Peyer's patch (tissue), 4 donors: ENCODE data around the gene XKR8. TPM values are rescaled to one million over a fixed set of nuclear protein-coding genes. Genes with fewer than 3 reads are reported as not detected.
"Not testable (repeated sequence)": the region's sequence is repeated elsewhere in the genome, so short reads cannot be mapped to it uniquely, and the experiment has no call there.

Source experiments
- DNase-seq, 3 donors: peaks; one replicate each; pipeline ENCODE4 v3.0.0-alpha.2; 2017 to 2019
- H3K27ac ChIP-seq, 4 donors: fragments of 200-600 bp; sonication (generic); one replicate each; pipeline ENCODE4 v1.5.1; 2016 to 2019
- H3K27me3 ChIP-seq, 2 donors: fragments of 200-600 bp; sonication (generic); one replicate each; pipeline ENCODE4 v1.5.1; 2019
- H3K36me3 ChIP-seq, 3 donors: fragments of 200-600 bp; sonication (generic); one replicate each; pipeline ENCODE4 v1.5.1; 2016 to 2019
- H3K4me1 ChIP-seq, 4 donors: fragments of 200-600 bp; sonication (generic); one replicate each; pipeline ENCODE4 v1.5.1; 2016 to 2019
- H3K4me3 ChIP-seq, 4 donors: fragments of 200-600 bp; sonication (generic); 1 replicate in 3 of 4; 2 replicates in 1 of 4; pipeline ENCODE4 v1.5.1; 2016 to 2019; ENCODE audit warnings: mild to moderate bottlenecking in 1 of 4
- H3K9me3 ChIP-seq, 4 donors: fragments of 200-600 bp; sonication (generic); one replicate each; pipeline ENCODE4 v1.5.1; 2016 to 2019; ENCODE audit warnings: mild to moderate bottlenecking in 1 of 4
- CTCF ChIP-seq, 6 experiments: fragments of 450-650 bp in 4 of 6; fragments of 200-600 bp in 2 of 6; sonication (generic) in 1 of 6; IDR thresholded peaks; one replicate each; pipeline ENCODE4 v1.5.1; 2017 to 2019; ENCODE audit warnings: antibody characterized with exemption in 6 of 6, mild to moderate bottlenecking in 3 of 6, moderate library complexity in 1 of 6
- POLR2A ChIP-seq, 2 donors: fragments of 450-650 bp; IDR thresholded peaks; one replicate each; pipeline ENCODE4 v1.5.1; 2017; ENCODE audit warnings: antibody characterized with exemption in 2 of 2, mild to moderate bottlenecking in 2 of 2, moderate library complexity in 2 of 2
- total RNA-seq, 4 donors: library from RNA; depleted of rRNA; stranded (reverse); fragments of >200 nt; gene quantifications; one replicate each; pipeline ENCODE4 v1.1.0, GENCODE V29; 2016

The XKR8 gene
- total RNA-seq, 4 donors from 2014 or later: 5.8 to 13.9 (median 11.8) TPM

GRCh38 chr1:27992276-27992675, 32.5 kb downstream of the XKR8 start:
- Histone ChIP-seq H3K27ac (peak overlapping the region in 2 of 4 donors; percentile 4 to 21), H3K27me3 (no peaks in the 10 kb centered on the region), H3K4me1 (no peaks in the 10 kb centered on the region), H3K4me3 (no peak overlapping the region), H3K9me3 (no peaks in the 10 kb centered on the region), H3K36me3 (peaks cover 0 to 92% (median 0%) of the 10 kb centered on the region in 3 donors)
- no peak for TF ChIP-seq CTCF (IDR thresholded peaks at IDR 0.05)
- peak in 2 of 3 donors; percentile 50 to 64 for DNase-seq

- Histone ChIP-seq H3K36me3 (peaks cover 0 to 92% (median 0%) of the 10 kb centered on the region in 3 donors), H3K27ac (no peak overlapping the region)
Measured at GRCh38 chr1:27993241-27993640, 33.5 kb downstream of the XKR8 start.

GRCh38 chr1:27994060-27994459, 34.3 kb downstream of the XKR8 start:
- Histone ChIP-seq H3K4me1 (no peaks in the 10 kb centered on the region), H3K9me3 (no peaks in the 10 kb centered on the region), H3K27me3 (no peaks in the 10 kb centered on the region), H3K4me3 (no peak overlapping the region), H3K36me3 (peaks cover 0 to 92% (median 0%) of the 10 kb centered on the region in 3 donors), H3K27ac (no peak overlapping the region)
- DNase-seq: no peak
- TF ChIP-seq POLR2A (IDR thresholded peaks at IDR 0.05) (no peak), CTCF (IDR thresholded peaks at IDR 0.05) (no peak)

More at GRCh38 chr1:27993241-27993640, 33.5 kb downstream of the XKR8 start:
- TF ChIP-seq POLR2A (IDR thresholded peaks at IDR 0.05) (no peak), CTCF (IDR thresholded peaks at IDR 0.05) (no peak)
- Histone ChIP-seq H3K4me1 (no peaks in the 10 kb centered on the region), H3K9me3 (no peaks in the 10 kb centered on the region), H3K4me3 (no peak overlapping the region), H3K27me3 (no peaks in the 10 kb centered on the region)
- no peak for DNase-seq

GRCh38 chr1:27994526-27994925, 34.8 kb downstream of the XKR8 start:
- not testable (repeated sequence) for H3K9me3 ChIP-seq, DNase-seq, H3K4me3 ChIP-seq, H3K27me3 ChIP-seq, H3K27ac ChIP-seq, H3K4me1 ChIP-seq
- H3K36me3 ChIP-seq: peaks cover 0 to 92% (median 0%) of the 10 kb centered on the region in 3 donors

- H3K36me3 ChIP-seq: peaks cover 0 to 84% (median 0%) of the 10 kb centered on the region in 3 donors
- H3K27me3 ChIP-seq: no peaks in the 10 kb centered on the region
- no peak overlapping the region for H3K4me3 ChIP-seq
- H3K4me1 ChIP-seq: no peaks in the 10 kb centered on the region
- TF ChIP-seq POLR2A (IDR thresholded peaks at IDR 0.05) (no peak), CTCF (IDR thresholded peaks at IDR 0.05) (no peak)
- no peak overlapping the region for H3K27ac ChIP-seq
- H3K9me3 ChIP-seq: no peaks in the 10 kb centered on the region
- no peak for DNase-seq
Measured at GRCh38 chr1:27999055-27999454, 39.3 kb downstream of the XKR8 start.

GRCh38 chr1:28002600-28002999, 42.8 kb downstream of the XKR8 start:
- no peaks in the 10 kb centered on the region for H3K4me1 ChIP-seq
- H3K9me3 ChIP-seq: no peaks in the 10 kb centered on the region
- TF ChIP-seq CTCF (IDR thresholded peaks at IDR 0.05): no peak
- no peak for TF ChIP-seq POLR2A (IDR thresholded peaks at IDR 0.05)
- H3K27ac ChIP-seq: no peak overlapping the region
- peaks cover 0 to 71% (median 0%) of the 10 kb centered on the region in 3 donors for H3K36me3 ChIP-seq
- DNase-seq: no peak
- no peaks in the 10 kb centered on the region for H3K27me3 ChIP-seq
- H3K4me3 ChIP-seq: no peak overlapping the region

GRCh38 chr1:28003117-28003516, 43.3 kb downstream of the XKR8 start:
- not testable (repeated sequence) for H3K27ac ChIP-seq, H3K4me3 ChIP-seq
- peaks cover 0 to 69% (median 0%) of the 10 kb centered on the region in 3 donors for H3K36me3 ChIP-seq

More at GRCh38 chr1:28003117-28003516, 43.3 kb downstream of the XKR8 start:
- H3K4me1 ChIP-seq, H3K9me3 ChIP-seq, DNase-seq, H3K27me3 ChIP-seq: not testable (repeated sequence)
